ENCODE data around the gene PLEKHA5.

DNA sequence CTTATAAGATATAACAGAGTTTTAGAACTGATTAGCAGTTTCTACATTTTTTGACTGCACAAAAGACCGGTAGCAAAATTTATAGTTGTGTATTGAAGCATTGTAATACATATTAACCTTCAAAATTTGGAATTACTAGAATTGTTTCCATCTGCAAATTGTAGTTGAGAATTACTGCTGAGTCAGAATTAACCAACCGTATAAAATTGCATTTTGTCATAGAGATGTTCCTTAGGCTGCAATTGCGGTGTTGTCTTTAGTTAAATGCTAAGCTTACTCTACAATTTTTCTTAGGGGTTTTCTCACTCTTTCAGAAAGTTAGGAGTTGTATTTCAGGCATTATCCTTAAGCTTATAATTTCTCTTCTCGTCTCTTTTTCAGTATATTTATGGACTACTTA is 132.2 kb downstream of the PLEKHA5 start:
- TF ChIP-seq, protein P1, sequence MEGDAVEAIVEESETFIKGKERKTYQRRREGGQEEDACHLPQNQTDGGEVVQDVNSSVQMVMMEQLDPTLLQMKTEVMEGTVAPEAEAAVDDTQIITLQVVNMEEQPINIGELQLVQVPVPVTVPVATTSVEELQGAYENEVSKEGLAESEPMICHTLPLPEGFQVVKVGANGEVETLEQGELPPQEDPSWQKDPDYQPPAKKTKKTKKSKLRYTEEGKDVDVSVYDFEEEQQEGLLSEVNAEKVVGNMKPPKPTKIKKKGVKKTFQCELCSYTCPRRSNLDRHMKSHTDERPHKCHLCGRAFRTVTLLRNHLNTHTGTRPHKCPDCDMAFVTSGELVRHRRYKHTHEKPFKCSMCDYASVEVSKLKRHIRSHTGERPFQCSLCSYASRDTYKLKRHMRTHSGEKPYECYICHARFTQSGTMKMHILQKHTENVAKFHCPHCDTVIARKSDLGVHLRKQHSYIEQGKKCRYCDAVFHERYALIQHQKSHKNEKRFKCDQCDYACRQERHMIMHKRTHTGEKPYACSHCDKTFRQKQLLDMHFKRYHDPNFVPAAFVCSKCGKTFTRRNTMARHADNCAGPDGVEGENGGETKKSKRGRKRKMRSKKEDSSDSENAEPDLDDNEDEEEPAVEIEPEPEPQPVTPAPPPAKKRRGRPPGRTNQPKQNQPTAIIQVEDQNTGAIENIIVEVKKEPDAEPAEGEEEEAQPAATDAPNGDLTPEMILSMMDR (IDR thresholded peaks at IDR 0.05; ENCODE audit: low read depth, low read length), result no peak
- no peak for TF ChIP-seq EZH2phosphoT487 (IDR thresholded peaks at IDR 0.05; ENCODE audit: low read depth)

Data from OCI-LY3 (cell line).